ENCODE results near the gene DIABLO.

DNA sequence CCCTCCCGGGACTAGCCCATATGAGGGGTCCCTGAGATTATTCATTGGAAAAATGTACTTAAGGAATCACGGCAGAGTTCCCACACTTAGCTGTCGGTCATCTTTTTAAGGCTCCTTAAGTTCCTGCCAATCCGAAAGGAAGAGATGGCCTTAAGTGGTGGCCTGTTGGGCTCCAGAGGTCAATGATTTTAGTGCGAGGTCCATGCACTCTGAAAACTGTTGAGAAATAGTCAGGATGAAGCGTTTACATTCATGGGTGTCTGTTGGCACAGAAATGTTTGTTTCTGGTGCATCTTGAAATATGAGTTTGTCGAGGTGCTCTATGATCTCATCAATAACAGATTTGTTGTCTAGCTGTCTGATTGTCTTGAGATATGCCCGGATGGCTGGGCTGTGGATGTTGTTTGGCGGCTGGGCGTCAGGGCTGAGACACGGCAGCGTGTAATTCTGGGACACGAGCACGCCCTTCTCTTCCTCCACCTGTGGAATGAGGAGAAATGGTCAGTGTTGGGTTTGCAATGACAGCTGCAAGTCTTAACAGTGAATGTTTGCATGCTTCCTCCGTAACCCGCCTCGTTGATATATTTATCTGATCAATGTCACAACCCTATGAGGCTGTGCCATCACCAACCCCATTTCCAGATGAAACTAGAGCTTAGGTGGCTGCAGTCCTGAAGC lies 53.5 kb downstream of the DIABLO start:
- TF ChIP-seq CEBPB (IDR thresholded peaks at IDR 0.05) (no peak), RAD21 (IDR thresholded peaks at IDR 0.05; ENCODE audit: low read depth) (no peak), TCF12 (IDR thresholded peaks at IDR 0.05; ENCODE audit: low read depth) (no peak), YY1 (IDR thresholded peaks at IDR 0.05; ENCODE audit: low read depth) (no peak), EGR1 (IDR thresholded peaks at IDR 0.05) (no peak), TAF1 (IDR thresholded peaks at IDR 0.05; ENCODE audit: low read depth) (no peak), NFIC (IDR thresholded peaks at IDR 0.05) (no peak), FOXM1 (IDR thresholded peaks at IDR 0.05; ENCODE audit: borderline replicate concordance, low read depth) (no peak), CREB1 (IDR thresholded peaks at IDR 0.05; ENCODE audit: low read depth) (no peak), EP300 (IDR thresholded peaks at IDR 0.05; ENCODE audit: borderline replicate concordance) (no peak), TEAD4 (IDR thresholded peaks at IDR 0.05) (no peak)
- TF ChIP-seq, protein P1, sequence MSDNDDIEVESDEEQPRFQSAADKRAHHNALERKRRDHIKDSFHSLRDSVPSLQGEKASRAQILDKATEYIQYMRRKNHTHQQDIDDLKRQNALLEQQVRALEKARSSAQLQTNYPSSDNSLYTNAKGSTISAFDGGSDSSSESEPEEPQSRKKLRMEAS (IDR thresholded peaks at IDR 0.05) = no peak
- TF ChIP-seq, protein P2, sequence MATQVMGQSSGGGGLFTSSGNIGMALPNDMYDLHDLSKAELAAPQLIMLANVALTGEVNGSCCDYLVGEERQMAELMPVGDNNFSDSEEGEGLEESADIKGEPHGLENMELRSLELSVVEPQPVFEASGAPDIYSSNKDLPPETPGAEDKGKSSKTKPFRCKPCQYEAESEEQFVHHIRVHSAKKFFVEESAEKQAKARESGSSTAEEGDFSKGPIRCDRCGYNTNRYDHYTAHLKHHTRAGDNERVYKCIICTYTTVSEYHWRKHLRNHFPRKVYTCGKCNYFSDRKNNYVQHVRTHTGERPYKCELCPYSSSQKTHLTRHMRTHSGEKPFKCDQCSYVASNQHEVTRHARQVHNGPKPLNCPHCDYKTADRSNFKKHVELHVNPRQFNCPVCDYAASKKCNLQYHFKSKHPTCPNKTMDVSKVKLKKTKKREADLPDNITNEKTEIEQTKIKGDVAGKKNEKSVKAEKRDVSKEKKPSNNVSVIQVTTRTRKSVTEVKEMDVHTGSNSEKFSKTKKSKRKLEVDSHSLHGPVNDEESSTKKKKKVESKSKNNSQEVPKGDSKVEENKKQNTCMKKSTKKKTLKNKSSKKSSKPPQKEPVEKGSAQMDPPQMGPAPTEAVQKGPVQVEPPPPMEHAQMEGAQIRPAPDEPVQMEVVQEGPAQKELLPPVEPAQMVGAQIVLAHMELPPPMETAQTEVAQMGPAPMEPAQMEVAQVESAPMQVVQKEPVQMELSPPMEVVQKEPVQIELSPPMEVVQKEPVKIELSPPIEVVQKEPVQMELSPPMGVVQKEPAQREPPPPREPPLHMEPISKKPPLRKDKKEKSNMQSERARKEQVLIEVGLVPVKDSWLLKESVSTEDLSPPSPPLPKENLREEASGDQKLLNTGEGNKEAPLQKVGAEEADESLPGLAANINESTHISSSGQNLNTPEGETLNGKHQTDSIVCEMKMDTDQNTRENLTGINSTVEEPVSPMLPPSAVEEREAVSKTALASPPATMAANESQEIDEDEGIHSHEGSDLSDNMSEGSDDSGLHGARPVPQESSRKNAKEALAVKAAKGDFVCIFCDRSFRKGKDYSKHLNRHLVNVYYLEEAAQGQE (IDR thresholded peaks at IDR 0.05; ENCODE audit: low read depth) = no peak
